ENCODE data around the gene ZBED3. TPM values are rescaled to one million over a fixed set of nuclear protein-coding genes. Genes with fewer than 3 reads are reported as not detected.

Gene ZBED3
- total and polyA plus RNA-seq, 9 of the 15 experiments (the other 6 are each of a cell fraction or from before 2014, with no cell fraction given), result 0.01 to 0.03 (median 0.01) TPM; not detected in 5

DNA sequence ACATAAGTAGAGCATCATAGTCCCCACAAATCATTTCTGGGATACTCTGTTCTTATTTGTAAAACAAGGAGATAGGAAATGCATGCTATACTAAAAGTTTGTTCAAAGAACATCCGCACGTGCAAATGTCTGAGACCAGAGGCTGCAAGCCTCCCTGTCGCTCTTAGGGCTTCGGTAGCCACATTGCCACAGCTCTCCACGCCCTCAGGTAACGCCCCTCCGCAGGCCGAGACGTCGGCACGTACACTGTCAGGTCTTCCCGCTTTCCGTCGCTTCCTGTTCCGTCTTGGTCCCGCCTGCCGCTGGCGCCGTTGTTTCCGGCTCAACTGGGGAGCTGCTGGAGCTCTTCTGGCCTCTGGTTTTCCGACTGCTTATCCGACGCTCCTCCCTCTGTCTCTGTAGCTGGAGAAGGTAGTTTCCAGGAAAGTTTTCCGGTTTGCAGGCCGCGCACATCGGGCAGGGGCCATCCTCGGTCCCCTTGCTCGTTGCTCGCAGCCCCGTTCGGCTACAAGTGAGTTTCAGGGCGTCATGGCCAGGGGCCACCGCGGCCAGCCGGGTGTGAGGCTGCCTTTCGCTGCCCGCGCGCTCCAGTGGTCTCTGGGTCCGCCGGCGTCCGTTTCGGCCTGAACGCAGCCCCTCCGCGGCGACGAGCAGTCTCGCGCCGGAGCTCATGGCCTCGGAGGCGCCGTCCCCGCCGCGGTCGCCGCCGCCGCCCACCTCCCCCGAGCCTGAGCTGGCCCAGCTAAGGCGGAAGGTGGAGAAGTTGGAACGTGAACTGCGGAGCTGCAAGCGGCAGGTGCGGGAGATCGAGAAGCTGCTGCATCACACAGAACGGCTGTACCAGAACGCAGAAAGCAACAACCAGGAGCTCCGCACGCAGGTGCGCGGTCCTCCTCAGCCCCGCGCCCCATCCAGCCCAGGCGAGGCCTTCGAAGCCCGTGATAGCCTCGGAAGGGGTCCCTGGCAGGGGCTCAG, 56.7 kb downstream of the ZBED3 start, which contains the start of gene AGGF1 (continued):
- TF ChIP-seq, protein P1, sequence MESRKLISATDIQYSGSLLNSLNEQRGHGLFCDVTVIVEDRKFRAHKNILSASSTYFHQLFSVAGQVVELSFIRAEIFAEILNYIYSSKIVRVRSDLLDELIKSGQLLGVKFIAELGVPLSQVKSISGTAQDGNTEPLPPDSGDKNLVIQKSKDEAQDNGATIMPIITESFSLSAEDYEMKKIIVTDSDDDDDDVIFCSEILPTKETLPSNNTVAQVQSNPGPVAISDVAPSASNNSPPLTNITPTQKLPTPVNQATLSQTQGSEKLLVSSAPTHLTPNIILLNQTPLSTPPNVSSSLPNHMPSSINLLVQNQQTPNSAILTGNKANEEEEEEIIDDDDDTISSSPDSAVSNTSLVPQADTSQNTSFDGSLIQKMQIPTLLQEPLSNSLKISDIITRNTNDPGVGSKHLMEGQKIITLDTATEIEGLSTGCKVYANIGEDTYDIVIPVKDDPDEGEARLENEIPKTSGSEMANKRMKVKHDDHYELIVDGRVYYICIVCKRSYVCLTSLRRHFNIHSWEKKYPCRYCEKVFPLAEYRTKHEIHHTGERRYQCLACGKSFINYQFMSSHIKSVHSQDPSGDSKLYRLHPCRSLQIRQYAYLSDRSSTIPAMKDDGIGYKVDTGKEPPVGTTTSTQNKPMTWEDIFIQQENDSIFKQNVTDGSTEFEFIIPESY (CRISPR knock-in tag; IDR thresholded peaks at IDR 0.05), result no peak; the same call in 1 of the 2 replicates
- TF ChIP-seq ZNF165 (CRISPR knock-in tag; IDR thresholded peaks at IDR 0.05; ENCODE audit: borderline replicate concordance) (no peak), U2AF1 (optimal IDR thresholded peaks at IDR 0.05; ENCODE audit: low read depth, low read length) (no peak), ZNF197 (CRISPR knock-in tag; IDR thresholded peaks at IDR 0.05; ENCODE audit: low read depth) (no peak), TAL1 (IDR thresholded peaks at IDR 0.05) (no peak), STAT5A (IDR thresholded peaks at IDR 0.05; ENCODE audit: borderline replicate concordance, low read length) (no peak), OTX1 (CRISPR knock-in tag; IDR thresholded peaks at IDR 0.05) (no peak), ZNF253 (CRISPR knock-in tag; conservative IDR thresholded peaks at IDR 0.05) (no peak), CHD4 (IDR thresholded peaks at IDR 0.05; ENCODE audit: insufficient read depth, insufficient replicate concordance, low read depth, low read length, poor library complexity, severe bottlenecking) (no peak), ZC3H11A (IDR thresholded peaks at IDR 0.05; ENCODE audit: low read depth, low read length) (no peak), NCOA6 (IDR thresholded peaks at IDR 0.05) (no peak; the same call in 1 of the 2 replicates), CC2D1A (IDR thresholded peaks at IDR 0.05) (peak; percentile 73), TRIM24 (IDR thresholded peaks at IDR 0.05) (peak in 1 of 2 experiments; percentile 73; a peak in 2 of 4 replicates), NCOA1 (IDR thresholded peaks at IDR 0.05; ENCODE audit: low read depth) (0 out of 2 replicates have a peak, but pooled peaks have one; percentile 26), CHCHD3 (CRISPR knock-in tag; IDR thresholded peaks at IDR 0.05) (no peak)
- TF ChIP-seq, protein P2, sequence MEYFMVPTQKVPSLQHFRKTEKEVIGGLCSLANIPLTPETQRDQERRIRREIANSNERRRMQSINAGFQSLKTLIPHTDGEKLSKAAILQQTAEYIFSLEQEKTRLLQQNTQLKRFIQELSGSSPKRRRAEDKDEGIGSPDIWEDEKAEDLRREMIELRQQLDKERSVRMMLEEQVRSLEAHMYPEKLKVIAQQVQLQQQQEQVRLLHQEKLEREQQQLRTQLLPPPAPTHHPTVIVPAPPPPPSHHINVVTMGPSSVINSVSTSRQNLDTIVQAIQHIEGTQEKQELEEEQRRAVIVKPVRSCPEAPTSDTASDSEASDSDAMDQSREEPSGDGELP (CRISPR knock-in tag; IDR thresholded peaks at IDR 0.05; ENCODE audit: borderline replicate concordance), result peak; percentile 78
- TF ChIP-seq, protein P3, sequence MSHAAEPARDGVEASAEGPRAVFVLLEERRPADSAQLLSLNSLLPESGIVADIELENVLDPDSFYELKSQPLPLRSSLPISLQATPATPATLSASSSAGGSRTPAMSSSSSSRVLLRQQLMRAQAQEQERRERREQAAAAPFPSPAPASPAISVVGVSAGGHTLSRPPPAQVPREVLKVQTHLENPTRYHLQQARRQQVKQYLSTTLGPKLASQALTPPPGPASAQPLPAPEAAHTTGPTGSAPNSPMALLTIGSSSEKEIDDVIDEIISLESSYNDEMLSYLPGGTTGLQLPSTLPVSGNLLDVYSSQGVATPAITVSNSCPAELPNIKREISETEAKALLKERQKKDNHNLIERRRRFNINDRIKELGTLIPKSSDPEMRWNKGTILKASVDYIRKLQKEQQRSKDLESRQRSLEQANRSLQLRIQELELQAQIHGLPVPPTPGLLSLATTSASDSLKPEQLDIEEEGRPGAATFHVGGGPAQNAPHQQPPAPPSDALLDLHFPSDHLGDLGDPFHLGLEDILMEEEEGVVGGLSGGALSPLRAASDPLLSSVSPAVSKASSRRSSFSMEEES (CRISPR knock-in tag; IDR thresholded peaks at IDR 0.05), result no peak
- TF ChIP-seq, protein P4, sequence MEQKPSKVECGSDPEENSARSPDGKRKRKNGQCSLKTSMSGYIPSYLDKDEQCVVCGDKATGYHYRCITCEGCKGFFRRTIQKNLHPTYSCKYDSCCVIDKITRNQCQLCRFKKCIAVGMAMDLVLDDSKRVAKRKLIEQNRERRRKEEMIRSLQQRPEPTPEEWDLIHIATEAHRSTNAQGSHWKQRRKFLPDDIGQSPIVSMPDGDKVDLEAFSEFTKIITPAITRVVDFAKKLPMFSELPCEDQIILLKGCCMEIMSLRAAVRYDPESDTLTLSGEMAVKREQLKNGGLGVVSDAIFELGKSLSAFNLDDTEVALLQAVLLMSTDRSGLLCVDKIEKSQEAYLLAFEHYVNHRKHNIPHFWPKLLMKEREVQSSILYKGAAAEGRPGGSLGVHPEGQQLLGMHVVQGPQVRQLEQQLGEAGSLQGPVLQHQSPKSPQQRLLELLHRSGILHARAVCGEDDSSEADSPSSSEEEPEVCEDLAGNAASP (IDR thresholded peaks at IDR 0.05), result no peak

Data from K562 (cell line).